ENCODE measurements around the gene ARFGAP2.
"Not testable (repeated sequence)": the region's sequence is repeated elsewhere in the genome, so short reads cannot be mapped to it uniquely, and the experiment has no call there.

ARFGAP2 gene

DNA sequence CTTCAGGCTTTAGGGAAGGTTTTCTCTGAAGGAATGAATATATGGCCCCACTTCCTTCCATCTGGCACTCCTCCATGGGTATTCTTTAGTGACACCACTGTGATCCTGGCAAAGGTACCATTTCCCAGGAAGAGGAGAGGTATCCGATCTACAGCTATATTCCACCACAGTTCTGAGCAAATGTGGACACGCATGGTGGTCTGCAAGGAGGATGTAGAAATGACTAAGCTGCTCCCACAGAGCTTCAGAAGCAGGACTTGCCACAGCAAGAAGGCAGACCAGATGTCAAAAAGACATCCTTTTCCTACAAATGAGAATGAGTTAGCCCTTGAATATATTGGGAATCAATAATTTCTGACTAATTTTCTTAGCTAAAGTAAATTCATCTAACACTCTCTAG is 45.5 kb downstream of the ARFGAP2 start:
- H2AFZ ChIP-seq (ENCODE audit: low read length, unreplicated experiment) = no peak overlapping the region
- no peak overlapping the region for H3K27ac ChIP-seq (ENCODE audit: low read depth, low read length)
- H3K4me3 ChIP-seq (ENCODE audit: low read depth, low read length) = no peak overlapping the region
- H3K4me1 ChIP-seq (ENCODE audit: control insufficient read depth, insufficient read depth, low read length, unreplicated experiment) = no peaks in the 10 kb centered on the region
- no peaks in the 10 kb centered on the region for H3K27me3 ChIP-seq (ENCODE audit: insufficient read depth, low read length)
- no peaks in the 10 kb centered on the region for H3K79me2 ChIP-seq (ENCODE audit: control insufficient read depth, insufficient read depth, low read length, unreplicated experiment)
- no peaks in the 10 kb centered on the region for H3K36me3 ChIP-seq (ENCODE audit: insufficient read depth, low read length)

DNA sequence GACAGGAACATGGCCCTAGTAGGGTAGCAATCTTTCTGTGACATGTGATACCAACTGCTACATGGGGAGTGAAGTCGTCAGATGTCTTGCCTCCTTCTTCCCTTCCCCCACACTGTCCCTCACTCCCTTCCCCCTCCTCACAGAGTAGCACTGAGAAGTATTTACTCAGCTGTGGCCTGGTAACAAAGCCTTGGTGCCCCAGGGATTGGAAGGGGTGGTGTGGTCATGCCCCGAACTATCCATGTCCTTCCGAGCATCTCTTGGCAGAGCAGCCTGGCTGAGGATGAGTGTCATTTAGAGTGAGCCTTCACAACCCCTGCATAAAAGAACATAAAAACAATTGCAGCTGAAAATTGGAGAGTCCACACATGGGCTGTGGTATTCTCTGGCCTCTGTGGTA is 46.1 kb downstream of the ARFGAP2 start:
- Histone ChIP-seq H3K79me2 (ENCODE audit: control insufficient read depth, insufficient read depth, low read length, unreplicated experiment) (no peaks in the 10 kb centered on the region), H3K36me3 (ENCODE audit: insufficient read depth, low read length) (no peaks in the 10 kb centered on the region), H3K27me3 (ENCODE audit: insufficient read depth, low read length) (no peaks in the 10 kb centered on the region)

DNA sequence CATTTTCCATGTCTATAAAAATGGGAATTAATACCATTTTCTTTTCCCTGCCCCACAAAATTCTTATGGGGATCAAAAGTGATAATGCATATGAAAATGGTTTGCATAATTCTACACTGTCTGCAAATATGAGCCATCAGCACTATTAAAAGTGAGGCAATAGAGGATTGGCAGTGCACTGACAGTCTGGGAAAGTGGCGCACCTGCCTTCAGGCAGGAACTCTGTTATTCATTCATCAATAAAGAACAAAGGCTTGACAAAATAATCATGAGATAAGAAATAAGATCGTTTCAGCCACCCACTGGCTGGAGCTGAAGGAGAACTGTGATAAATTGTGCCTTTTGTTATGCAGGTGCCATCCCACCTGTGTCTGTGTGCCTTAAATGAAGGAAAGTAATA is 49.5 kb downstream of the ARFGAP2 start:
- no peak overlapping the region for H2AFZ ChIP-seq (ENCODE audit: low read length, unreplicated experiment)
- H3K27me3 ChIP-seq (ENCODE audit: insufficient read depth, low read length) = no peaks in the 10 kb centered on the region
- H3K4me3 ChIP-seq (ENCODE audit: low read depth, low read length) = no peak overlapping the region
- H3K4me1 ChIP-seq (ENCODE audit: control insufficient read depth, insufficient read depth, low read length, unreplicated experiment) = no peaks in the 10 kb centered on the region
- no peaks in the 10 kb centered on the region for H3K79me2 ChIP-seq (ENCODE audit: control insufficient read depth, insufficient read depth, low read length, unreplicated experiment)
- no peak overlapping the region for H3K27ac ChIP-seq (ENCODE audit: low read depth, low read length)
- H3K36me3 ChIP-seq (ENCODE audit: insufficient read depth, low read length) = no peaks in the 10 kb centered on the region

More for the DNA sequence above, 46.1 kb downstream of the ARFGAP2 start:
- H3K27ac ChIP-seq (ENCODE audit: low read depth, low read length) = no peak overlapping the region
- H3K4me3 ChIP-seq (ENCODE audit: low read depth, low read length) = no peak overlapping the region
- H3K4me1 ChIP-seq (ENCODE audit: control insufficient read depth, insufficient read depth, low read length, unreplicated experiment) = no peaks in the 10 kb centered on the region
- H2AFZ ChIP-seq (ENCODE audit: low read length, unreplicated experiment) = no peak overlapping the region

DNA sequence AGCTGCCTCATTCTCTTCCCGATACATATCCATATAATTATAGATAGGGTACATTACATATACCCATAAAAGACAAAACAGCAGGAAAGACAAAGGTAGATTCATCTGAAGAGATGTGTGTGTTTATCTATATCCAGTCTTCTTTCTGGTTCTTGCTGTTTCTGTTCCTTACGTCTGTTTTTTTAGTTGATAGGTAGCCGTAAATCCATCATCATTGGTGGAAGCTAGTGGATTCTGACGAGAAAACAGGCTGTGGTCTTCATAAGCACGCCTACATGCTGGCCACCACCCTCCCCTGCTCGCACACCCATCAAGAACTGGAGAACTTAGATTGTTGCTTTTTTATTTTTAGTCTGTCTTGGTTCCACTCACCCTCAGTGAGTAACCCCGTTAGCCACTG is 51.6 kb downstream of the ARFGAP2 start:
- H3K36me3 ChIP-seq (ENCODE audit: insufficient read depth, low read length) = no peaks in the 10 kb centered on the region
- H2AFZ ChIP-seq (ENCODE audit: low read length, unreplicated experiment) = no peak overlapping the region
- no peaks in the 10 kb centered on the region for H3K27me3 ChIP-seq (ENCODE audit: insufficient read depth, low read length)
- H3K4me1 ChIP-seq (ENCODE audit: control insufficient read depth, insufficient read depth, low read length, unreplicated experiment) = no peaks in the 10 kb centered on the region
- no peaks in the 10 kb centered on the region for H3K79me2 ChIP-seq (ENCODE audit: control insufficient read depth, insufficient read depth, low read length, unreplicated experiment)
- no peak overlapping the region for H3K27ac ChIP-seq (ENCODE audit: low read depth, low read length)
- H3K4me3 ChIP-seq (ENCODE audit: low read depth, low read length) = no peak overlapping the region

DNA sequence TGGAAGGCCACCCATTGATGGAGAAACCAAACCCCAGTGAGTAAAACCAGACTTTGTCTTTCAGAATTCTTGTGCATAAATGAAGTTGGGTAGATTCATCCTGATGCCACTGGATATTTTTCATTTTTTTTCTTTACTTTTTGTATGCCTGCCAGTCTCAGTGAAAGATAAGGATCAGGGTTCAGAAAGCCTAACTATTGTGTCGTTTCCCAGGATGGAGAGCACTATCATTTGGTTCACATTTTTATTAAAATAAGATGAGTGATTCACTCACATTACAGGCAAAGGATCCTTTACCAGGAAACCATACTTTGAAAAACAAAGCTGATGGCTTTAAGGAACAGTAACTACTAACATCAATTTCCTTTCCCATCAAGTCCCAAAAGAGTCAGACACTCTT is 52.0 kb downstream of the ARFGAP2 start:
- Histone ChIP-seq H2AFZ (ENCODE audit: low read length, unreplicated experiment) (no peak overlapping the region), H3K36me3 (ENCODE audit: insufficient read depth, low read length) (no peaks in the 10 kb centered on the region), H3K4me1 (ENCODE audit: control insufficient read depth, insufficient read depth, low read length, unreplicated experiment) (no peaks in the 10 kb centered on the region), H3K27me3 (ENCODE audit: insufficient read depth, low read length) (no peaks in the 10 kb centered on the region), H3K27ac (ENCODE audit: low read depth, low read length) (no peak overlapping the region), H3K4me3 (ENCODE audit: low read depth, low read length) (no peak overlapping the region), H3K79me2 (ENCODE audit: control insufficient read depth, insufficient read depth, low read length, unreplicated experiment) (no peaks in the 10 kb centered on the region)

DNA sequence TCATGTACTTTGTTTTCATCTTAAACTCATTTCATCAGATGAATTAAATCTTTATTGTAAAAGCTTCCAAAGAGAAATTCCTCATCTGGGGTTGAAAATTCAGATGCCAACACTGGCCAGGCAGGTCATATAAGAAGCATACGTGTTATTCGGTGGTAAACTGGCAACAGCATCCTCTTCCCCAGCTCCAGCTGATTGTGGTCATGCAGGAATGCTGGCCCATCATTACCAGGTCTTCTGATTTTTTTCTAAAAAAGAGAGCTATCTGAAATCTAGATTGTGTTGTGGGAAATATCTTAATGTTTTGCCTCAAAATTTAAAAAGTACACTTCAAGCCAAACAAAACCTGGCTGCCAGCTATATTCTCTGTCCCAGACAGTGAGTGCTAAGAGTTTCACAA is 53.6 kb downstream of the ARFGAP2 start:
- Histone ChIP-seq H3K79me2 (ENCODE audit: control insufficient read depth, insufficient read depth, low read length, unreplicated experiment) (no peaks in the 10 kb centered on the region), H2AFZ (ENCODE audit: low read length, unreplicated experiment) (no peak overlapping the region), H3K4me1 (ENCODE audit: control insufficient read depth, insufficient read depth, low read length, unreplicated experiment) (no peaks in the 10 kb centered on the region), H3K36me3 (ENCODE audit: insufficient read depth, low read length) (no peaks in the 10 kb centered on the region), H3K27me3 (ENCODE audit: insufficient read depth, low read length) (no peaks in the 10 kb centered on the region), H3K27ac (ENCODE audit: low read depth, low read length) (no peak overlapping the region), H3K4me3 (ENCODE audit: low read depth, low read length) (no peak overlapping the region)

DNA sequence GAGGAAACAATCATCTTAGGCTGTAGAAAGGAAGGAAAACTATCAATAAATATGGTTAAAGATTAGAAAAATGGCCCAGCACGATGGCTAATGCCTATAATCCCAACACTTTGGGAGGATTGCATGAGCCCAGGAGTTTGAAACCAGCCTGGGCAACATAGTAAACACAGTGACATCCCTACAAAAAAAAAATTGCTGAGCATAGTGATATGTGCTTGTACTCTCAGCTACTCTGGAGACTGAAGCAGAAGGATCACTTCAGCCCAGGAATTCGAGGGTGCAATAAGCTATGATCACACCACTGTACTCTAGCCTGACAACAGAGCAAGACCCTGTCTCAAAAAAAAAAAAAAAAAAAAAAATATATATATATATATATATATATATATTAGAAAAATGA is 54.9 kb downstream of the ARFGAP2 start:
- no peaks in the 10 kb centered on the region for H3K27me3 ChIP-seq (ENCODE audit: insufficient read depth, low read length)
- no peaks in the 10 kb centered on the region for H3K4me1 ChIP-seq (ENCODE audit: control insufficient read depth, insufficient read depth, low read length, unreplicated experiment)
- H3K79me2 ChIP-seq (ENCODE audit: control insufficient read depth, insufficient read depth, low read length, unreplicated experiment) = no peaks in the 10 kb centered on the region
- no peak overlapping the region for H3K4me3 ChIP-seq (ENCODE audit: low read depth, low read length)
- H3K27ac ChIP-seq (ENCODE audit: low read depth, low read length) = no peak overlapping the region
- no peak overlapping the region for H2AFZ ChIP-seq (ENCODE audit: low read length, unreplicated experiment)
- H3K36me3 ChIP-seq (ENCODE audit: insufficient read depth, low read length) = no peaks in the 10 kb centered on the region

DNA sequence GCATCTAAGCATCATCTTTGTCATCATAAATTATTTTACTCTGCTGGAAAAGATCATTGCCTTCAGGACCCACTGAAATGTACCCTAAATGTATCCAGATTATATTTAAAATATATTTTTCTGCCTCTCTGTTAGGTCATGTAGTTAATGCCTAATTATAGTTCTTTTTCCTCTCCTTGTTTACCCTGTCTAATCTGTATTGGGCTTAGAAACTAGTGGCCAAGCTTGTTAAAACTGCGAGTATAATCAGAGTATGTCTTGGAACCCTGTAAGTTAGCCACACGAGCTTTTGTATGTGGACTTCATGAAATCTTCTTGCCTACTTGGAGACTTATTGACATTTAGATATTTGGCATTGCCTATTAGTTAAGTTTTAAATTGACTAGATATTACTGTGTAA is 55.6 kb downstream of the ARFGAP2 start:
- no peaks in the 10 kb centered on the region for H3K79me2 ChIP-seq (ENCODE audit: control insufficient read depth, insufficient read depth, low read length, unreplicated experiment)
- no peak overlapping the region for H3K27ac ChIP-seq (ENCODE audit: low read depth, low read length)
- H3K27me3 ChIP-seq (ENCODE audit: insufficient read depth, low read length) = no peaks in the 10 kb centered on the region
- H3K4me3 ChIP-seq (ENCODE audit: low read depth, low read length) = no peak overlapping the region
- no peaks in the 10 kb centered on the region for H3K4me1 ChIP-seq (ENCODE audit: control insufficient read depth, insufficient read depth, low read length, unreplicated experiment)
- no peak overlapping the region for H2AFZ ChIP-seq (ENCODE audit: low read length, unreplicated experiment)
- no peaks in the 10 kb centered on the region for H3K36me3 ChIP-seq (ENCODE audit: insufficient read depth, low read length)

DNA sequence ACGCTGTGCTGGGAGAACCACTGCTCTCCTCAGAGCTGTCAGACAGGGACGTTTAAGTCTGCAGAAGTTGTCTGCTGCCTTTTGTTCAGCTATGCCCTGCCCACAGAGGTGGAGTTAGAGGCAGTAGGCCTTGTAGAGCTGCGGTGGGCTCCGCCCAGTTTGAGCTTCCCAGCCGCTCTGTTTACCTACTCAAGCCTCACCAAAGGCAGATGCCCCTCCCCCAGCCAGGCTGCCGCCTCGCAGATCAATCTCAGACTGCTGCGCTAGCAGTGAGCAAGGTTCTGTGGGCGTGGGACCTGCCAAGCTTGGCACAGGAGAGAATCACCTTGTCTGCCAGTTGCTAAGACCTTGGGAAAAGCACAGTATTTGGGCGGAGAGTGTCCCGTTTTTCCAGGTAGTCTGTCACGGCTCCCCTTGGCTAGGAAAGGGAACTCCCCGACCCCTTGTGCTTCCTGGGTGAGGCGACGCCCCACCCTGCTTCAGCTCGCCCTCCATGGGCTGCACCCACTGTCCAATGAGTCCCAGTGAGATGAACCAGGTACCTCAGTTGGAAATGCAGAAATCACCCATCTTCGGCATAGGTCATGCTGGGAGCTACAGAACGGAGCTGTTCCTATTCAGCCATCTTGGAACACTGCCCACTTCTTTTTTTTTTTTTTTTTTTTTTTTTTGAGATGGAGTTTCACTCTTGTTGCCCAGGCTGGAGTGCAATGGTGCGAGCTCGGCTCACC is 57.6 kb downstream of the ARFGAP2 start:
- not testable (repeated sequence) for H3K36me3 ChIP-seq (ENCODE audit: insufficient read depth, low read length); H3K4me1 ChIP-seq (ENCODE audit: control insufficient read depth, insufficient read depth, low read length, unreplicated experiment); H3K79me2 ChIP-seq (ENCODE audit: control insufficient read depth, insufficient read depth, low read length, unreplicated experiment); H3K27ac ChIP-seq (ENCODE audit: low read depth, low read length); H3K4me3 ChIP-seq (ENCODE audit: low read depth, low read length); H2AFZ ChIP-seq (ENCODE audit: low read length, unreplicated experiment); H3K27me3 ChIP-seq (ENCODE audit: insufficient read depth, low read length)
